ENCODE measurements around the gene KLHL30. TPM values are rescaled to one million over a fixed set of nuclear protein-coding genes. Genes with fewer than 3 reads are reported as not detected.

The KLHL30 gene
- total RNA-seq, 2 experiments from 2014 or later = 0.09 to 1.9 TPM

DNA sequence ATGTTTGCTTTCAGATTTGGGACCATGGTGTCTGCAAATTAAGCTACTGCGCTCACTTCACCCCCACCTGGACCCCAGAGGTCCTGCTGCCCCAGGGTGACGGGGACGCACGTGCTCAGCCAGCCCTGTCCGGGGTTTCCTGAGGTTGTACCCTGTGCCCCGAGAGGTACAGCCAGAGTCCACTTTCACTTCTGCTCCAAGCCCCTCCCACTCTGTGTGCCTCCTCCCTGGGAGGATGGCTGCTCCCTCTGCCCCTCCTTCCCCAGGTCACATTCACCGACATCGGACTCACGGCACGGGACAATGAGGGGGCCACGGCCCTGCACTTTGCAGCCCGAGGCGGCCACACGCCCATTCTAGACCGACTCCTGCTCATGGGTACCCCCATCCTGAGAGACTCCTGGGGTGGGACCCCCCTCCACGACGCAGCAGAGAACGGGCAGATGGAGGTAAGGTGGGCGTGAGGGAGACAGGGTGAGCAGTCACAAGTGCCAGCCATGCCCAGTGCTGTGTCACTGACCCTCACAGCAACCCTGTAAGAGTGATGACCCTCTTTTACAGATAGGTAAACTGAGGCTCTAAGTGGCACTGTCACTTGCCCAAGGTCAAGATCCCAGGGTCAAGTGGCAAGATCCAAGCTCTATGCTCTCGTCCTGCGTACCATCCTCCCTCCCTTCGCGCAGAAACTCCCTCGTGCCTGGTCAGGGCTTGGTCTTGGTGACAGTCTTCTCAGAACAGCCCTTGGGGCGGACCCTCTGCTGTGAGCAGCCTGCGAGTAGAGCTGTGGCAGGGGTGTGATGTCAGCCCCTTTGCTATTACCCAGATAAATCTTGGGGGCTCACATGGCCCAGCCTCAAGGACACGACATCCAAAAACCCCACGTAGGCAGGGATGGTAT is 30.7 kb upstream of the KLHL30 start:
- POLR2A ChIA-PET = interaction anchor here (0.8 to 2.0 kb wide), 5 partner anchors 9 to 139 kb away, joined by 3 to 16 read pairs (median 3); partner anchors contain the start of genes ESPNL and HES6
- TF ChIP-seq, protein P1, sequence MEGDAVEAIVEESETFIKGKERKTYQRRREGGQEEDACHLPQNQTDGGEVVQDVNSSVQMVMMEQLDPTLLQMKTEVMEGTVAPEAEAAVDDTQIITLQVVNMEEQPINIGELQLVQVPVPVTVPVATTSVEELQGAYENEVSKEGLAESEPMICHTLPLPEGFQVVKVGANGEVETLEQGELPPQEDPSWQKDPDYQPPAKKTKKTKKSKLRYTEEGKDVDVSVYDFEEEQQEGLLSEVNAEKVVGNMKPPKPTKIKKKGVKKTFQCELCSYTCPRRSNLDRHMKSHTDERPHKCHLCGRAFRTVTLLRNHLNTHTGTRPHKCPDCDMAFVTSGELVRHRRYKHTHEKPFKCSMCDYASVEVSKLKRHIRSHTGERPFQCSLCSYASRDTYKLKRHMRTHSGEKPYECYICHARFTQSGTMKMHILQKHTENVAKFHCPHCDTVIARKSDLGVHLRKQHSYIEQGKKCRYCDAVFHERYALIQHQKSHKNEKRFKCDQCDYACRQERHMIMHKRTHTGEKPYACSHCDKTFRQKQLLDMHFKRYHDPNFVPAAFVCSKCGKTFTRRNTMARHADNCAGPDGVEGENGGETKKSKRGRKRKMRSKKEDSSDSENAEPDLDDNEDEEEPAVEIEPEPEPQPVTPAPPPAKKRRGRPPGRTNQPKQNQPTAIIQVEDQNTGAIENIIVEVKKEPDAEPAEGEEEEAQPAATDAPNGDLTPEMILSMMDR (conservative IDR thresholded peaks at IDR 0.05; ENCODE audit: low read length) = peak; percentile 21; the same call in 1 of the 2 replicates
- no peak for TF ChIP-seq EZH2phosphoT487 (IDR thresholded peaks at IDR 0.05; ENCODE audit: borderline replicate concordance, low read depth, low read length)
- peak overlapping the region; percentile 88 for H3K27ac ChIP-seq (ENCODE audit: low read depth, low read length, poor library complexity, severe bottlenecking)
- H3K36me3 ChIP-seq (ENCODE audit: insufficient read depth, low read length) = no peaks in the 10 kb centered on the region; the same call in 1 of the 2 replicates
- H3K4me1 ChIP-seq (ENCODE audit: insufficient read depth, low read length, poor library complexity, severe bottlenecking) = peaks cover 48% of the 10 kb centered on the region
- no peaks in the 10 kb centered on the region for H3K9me3 ChIP-seq (ENCODE audit: low read length)
- H3K4me2 ChIP-seq (ENCODE audit: low read length) = peak overlapping the region; percentile 89
- peak; percentile 92 for DNase-seq (ENCODE audit: low spot score)
- H2AFZ ChIP-seq (ENCODE audit: low read length) = peak overlapping the region; percentile 27; the same call in 1 of the 2 replicates
- no peaks in the 10 kb centered on the region for H4K20me1 ChIP-seq (ENCODE audit: insufficient read depth, low read length)
- no peaks in the 10 kb centered on the region for H3K9me2 ChIP-seq (ENCODE audit: insufficient read depth, low read length)
- no TSS peak for BruUV-seq (replicated peaks)
- CTCF ChIA-PET (ENCODE audit: unreplicated experiment) = interaction anchor here (0.7 to 1.5 kb wide), 3 partner anchors 9 to 53 kb away, joined by 3 to 4 read pairs (median 4); no protein-coding TSS in a partner anchor
- peak overlapping the region; percentile 66 for H3K4me3 ChIP-seq (ENCODE audit: low read depth, low read length, poor library complexity, severe bottlenecking)
- intact Hi-C loops (cut with micrococcal nuclease; ENCODE audit: unreplicated experiment) = loop anchor here (1.0 to 5.0 kb wide), 7 partner anchors 32 to 435 kb away; partner anchors contain the start of genes HES6 and UBE2F
- no peaks in the 10 kb centered on the region for H3K79me2 ChIP-seq (ENCODE audit: insufficient read depth, low read depth, low read length)

GRCh38 chr2:238108423-238109183 is 29.9 kb upstream of the KLHL30 start:
- Histone ChIP-seq H3K27ac (ENCODE audit: low read depth, low read length, poor library complexity, severe bottlenecking) (peak overlapping the region; percentile 88), H3K4me3 (ENCODE audit: low read depth, low read length, poor library complexity, severe bottlenecking) (peak overlapping the region; percentile 66), H4K20me1 (ENCODE audit: insufficient read depth, low read length) (no peaks in the 10 kb centered on the region), H3K79me2 (ENCODE audit: insufficient read depth, low read depth, low read length) (no peaks in the 10 kb centered on the region), H2AFZ (ENCODE audit: low read length) (peak overlapping the region; percentile 67), H3K9me3 (ENCODE audit: low read length) (no peaks in the 10 kb centered on the region), H3K4me1 (ENCODE audit: insufficient read depth, low read length, poor library complexity, severe bottlenecking) (peaks cover 48% of the 10 kb centered on the region), H3K4me2 (ENCODE audit: low read length) (peak overlapping the region; percentile 89), H3K9me2 (ENCODE audit: insufficient read depth, low read length) (no peaks in the 10 kb centered on the region), H3K36me3 (ENCODE audit: insufficient read depth, low read length) (no peaks in the 10 kb centered on the region; the same call in 1 of the 2 replicates)
- peak; percentile 94 for DNase-seq (ENCODE audit: low spot score)
- TF ChIP-seq, protein P1 (conservative IDR thresholded peaks at IDR 0.05; ENCODE audit: low read length) = no peak
- no peak for TF ChIP-seq EZH2phosphoT487 (IDR thresholded peaks at IDR 0.05; ENCODE audit: borderline replicate concordance, low read depth, low read length)
- CTCF ChIA-PET (ENCODE audit: unreplicated experiment) = interaction anchor here (1.2 to 1.5 kb wide), 2 partner anchors 31 to 52 kb away, joined by 3 to 4 read pairs; no protein-coding TSS in a partner anchor
- POLR2A ChIA-PET = interaction anchor here (0.6 to 2.0 kb wide), 13 partner anchors 9 to 181 kb away, joined by 3 to 16 read pairs (median 4); partner anchors contain the start of genes ESPNL and HES6
- intact Hi-C loops (cut with micrococcal nuclease; ENCODE audit: unreplicated experiment) = loop anchor here (5.0 kb wide), 3 partner anchors 134 to 436 kb away; partner anchors contain the start of gene HES6
- BruUV-seq (replicated peaks) = no TSS peak
